GM23338 (cell line): ENCODE results near the gene FASTKD3. TPM values are rescaled to one million over a fixed set of nuclear protein-coding genes. Genes with fewer than 3 reads are reported as not detected.

Source experiments
- ATAC-seq: fragments of 200-7000 bp; cut with Tn5 transposase; 3 replicates; pipeline ENCODE4 v1.9.1; 2020
- DNase-seq: peaks from one replicate; pipeline ENCODE4 v3.0.0-alpha.2; 2015; ENCODE audit warnings: low spot score
- H2AFZ ChIP-seq: fragments of 200-600 bp; sonication (generic); 2 replicates; pipeline ENCODE4 v1.8.0; 2016; ENCODE audit warnings: antibody characterized with exemption, mild to moderate bottlenecking, moderate library complexity
- H3F3A ChIP-seq: fragments of 200-600 bp; sonication (generic); replicated peaks from 2 replicates; pipeline ENCODE4 v1.8.0; 2017; ENCODE audit warnings: antibody characterized with exemption, mixed run types, low read depth
- H3K27ac ChIP-seq: fragments of 200-600 bp; sonication (generic); 2 replicates; pipeline ENCODE4 v1.6.1; 2016; ENCODE audit warnings: low read depth
- H3K27me3 ChIP-seq: fragments of 200-600 bp; sonication (generic); 2 replicates; pipeline ENCODE4 v1.8.0; 2016; ENCODE audit warnings: mild to moderate bottlenecking, mixed run types, moderate library complexity; ENCODE audit not compliant: insufficient read depth
- H3K36me3 ChIP-seq: fragments of 200-600 bp; sonication (generic); 2 replicates; pipeline ENCODE4 v1.8.0; 2016; ENCODE audit warnings: mild to moderate bottlenecking; ENCODE audit not compliant: insufficient read depth
- H3K4me1 ChIP-seq: fragments of 200-600 bp; sonication (generic); 2 replicates; pipeline ENCODE4 v1.8.0; 2016; ENCODE audit warnings: mild to moderate bottlenecking, moderate library complexity; ENCODE audit not compliant: insufficient read depth
- H3K4me2 ChIP-seq: fragments of 200-600 bp; sonication (generic); 2 replicates; pipeline ENCODE4 v1.7.1; 2017; ENCODE audit warnings: mixed run types
- H3K4me3 ChIP-seq: fragments of 200-600 bp; sonication (generic); 2 replicates; pipeline ENCODE4 v1.6.1; 2016; ENCODE audit warnings: mixed run types
- H3K79me2 ChIP-seq: fragments of 200-600 bp; sonication (generic); replicated peaks from 2 replicates; pipeline ENCODE4 v1.8.0; 2017; ENCODE audit warnings: mild to moderate bottlenecking; ENCODE audit not compliant: insufficient read depth
- H3K9me2 ChIP-seq: fragments of 200-600 bp; sonication (generic); 2 replicates; pipeline ENCODE4 v1.8.0; 2017; ENCODE audit not compliant: insufficient read depth
- H4K20me1 ChIP-seq: fragments of 200-600 bp; sonication (generic); replicated peaks from 2 replicates; pipeline ENCODE4 v1.8.0; 2017; ENCODE audit warnings: mild to moderate bottlenecking; ENCODE audit not compliant: insufficient read depth
- H3K27ac Mint-ChIP-seq: 2 replicates; pipeline ENCODE4 v1.8.0; 2020; ENCODE audit warnings: inconsistent platforms, mild to moderate bottlenecking, moderate library complexity, mixed read lengths
- H3K27me3 Mint-ChIP-seq: 3 replicates; pipeline ENCODE4 v1.8.0; 2022; ENCODE audit warnings: low read depth, mild to moderate bottlenecking, moderate library complexity, mixed read lengths, inconsistent platforms; ENCODE audit not compliant: insufficient read depth, poor library complexity
- H3K36me3 Mint-ChIP-seq: 3 replicates; pipeline ENCODE4 v1.8.0; 2021; ENCODE audit warnings: low read depth, mild to moderate bottlenecking, inconsistent platforms, moderate library complexity, mixed read lengths
- H3K4me1 Mint-ChIP-seq: 3 replicates; pipeline ENCODE4 v1.8.0; 2020; ENCODE audit warnings: mild to moderate bottlenecking, inconsistent platforms, mixed read lengths
- H3K4me3 Mint-ChIP-seq: 3 replicates; pipeline ENCODE4 v1.8.0; 2021; ENCODE audit warnings: moderate library complexity, mild to moderate bottlenecking, inconsistent platforms, mixed read lengths
- H3K9me3 Mint-ChIP-seq: 3 replicates; pipeline ENCODE4 v1.8.0; 2020; ENCODE audit warnings: moderate library complexity, mild to moderate bottlenecking, inconsistent platforms, mixed read lengths
- CREB1 ChIP-seq: fragments of 250-450 bp; sonication (Bioruptor Pico); IDR thresholded peaks from 2 replicates; pipeline ENCODE4 v1.5.0; 2020; ENCODE audit warnings: low read depth, mild to moderate bottlenecking, moderate library complexity
- CTCF ChIP-seq, 2 experiments: fragments of 200-600 bp in 1 of 2; sonication (generic) in 1 of 2; conservative IDR thresholded peaks; 2 replicates each; pipeline versions ENCODE4 v1.5.1 to v1.6.1; 2016 to 2017; ENCODE audit warnings: antibody characterized with exemption in 2 of 2, low read depth in 2 of 2, mild to moderate bottlenecking in 2 of 2, moderate library complexity in 1 of 2
- ETS1 ChIP-seq: IDR thresholded peaks from 2 replicates; pipeline ENCODE4 v1.6.1; 2016; ENCODE audit warnings: antibody characterized with exemption
- EZH2phosphoT487 ChIP-seq: fragments of 200-600 bp; sonication (generic); IDR thresholded peaks from one replicate; pipeline ENCODE4 v1.8.1; 2018; ENCODE audit warnings: antibody characterized with exemption; ENCODE audit not compliant: unreplicated experiment
- JUNB ChIP-seq: IDR thresholded peaks from one replicate; pipeline ENCODE4 v1.6.1; 2016; ENCODE audit warnings: antibody characterized with exemption; ENCODE audit not compliant: unreplicated experiment
- NANOG ChIP-seq: IDR thresholded peaks from 2 replicates; pipeline ENCODE4 v1.6.1; 2016; ENCODE audit warnings: antibody characterized with exemption, borderline replicate concordance
- REST ChIP-seq: IDR thresholded peaks from one replicate; pipeline ENCODE4 v1.6.1; 2018; ENCODE audit warnings: antibody characterized with exemption; ENCODE audit not compliant: unreplicated experiment
- STAT1 ChIP-seq: IDR thresholded peaks from one replicate; pipeline ENCODE4 v1.6.1; 2016; ENCODE audit warnings: antibody characterized with exemption; ENCODE audit not compliant: unreplicated experiment
- ZNF331 ChIP-seq: fragments of 250-450 bp; sonication (Bioruptor Pico); IDR thresholded peaks from 2 replicates; pipeline ENCODE4 v1.5.0; 2020; ENCODE audit warnings: low read depth, mild to moderate bottlenecking, moderate library complexity
- ZNF462 ChIP-seq: fragments of 250-450 bp; sonication (Bioruptor Pico); IDR thresholded peaks from 2 replicates; pipeline ENCODE4 v1.5.0; 2020; ENCODE audit warnings: mild to moderate bottlenecking, moderate library complexity
- polyA plus RNA-seq: library from polyadenylated mRNA; unstranded; fragments of >200 nt; fragmentation: Nextera tagmentation; extraction: Ambion mirVana; gene quantifications from 2 replicates; pipeline ENCODE4 v1.2.1, GENCODE V29; 2016
- total RNA-seq: library from RNA; depleted of rRNA; stranded (reverse); fragments of >200 nt; shearing (Covaris generic); gene quantifications from 2 replicates; pipeline ENCODE4 v1.2.3, GENCODE V29; 2014

The FASTKD3 gene
- total and polyA plus RNA-seq, 2 experiments from 2014 or later: 10.8 to 13.5 TPM

GRCh38 chr5:7867260-7867659 is 1.6 kb downstream of the FASTKD3 start:
- Histone ChIP-seq H3K79me2 (peaks cover 48% of the 10 kb centered on the region), H3K27me3 (no peaks in the 10 kb centered on the region), H3K4me3 (no peak overlapping the region), H3K27ac (no peak overlapping the region), H3F3A (no peaks in the 10 kb centered on the region), H4K20me1 (peaks cover 29% of the 10 kb centered on the region), H3K4me2 (peak overlapping the region; percentile 91; the same call in 1 of the 2 replicates), H2AFZ (no peak overlapping the region), H3K9me2 (no peaks in the 10 kb centered on the region), H3K4me1 (peaks cover 22% of the 10 kb centered on the region; the same call in 1 of the 2 replicates), H3K36me3 (no peaks in the 10 kb centered on the region)
- Mint-ChIP-seq H3K4me3 (peak overlapping the region; percentile 47), H3K9me3 (peaks cover 4% of the 10 kb centered on the region; the same call in 1 of the 3 replicates), H3K4me1 (peaks cover 12% of the 10 kb centered on the region), H3K27ac (no peak overlapping the region), H3K36me3 (peaks cover 14% of the 10 kb centered on the region), H3K27me3 (peaks cover 4% of the 10 kb centered on the region)
- DNase-seq: no peak
- TF ChIP-seq STAT1 (no peak), REST (no peak), CREB1 (CRISPR knock-in tag) (no peak), ZNF331 (CRISPR knock-in tag) (no peak), CTCF (conservative IDR thresholded peaks at IDR 0.05; ENCODE audit: low read depth in 2 of 2) (no peak)
- ATAC-seq: no peak

GRCh38 chr5:7866196-7866595 is 2.6 kb downstream of the FASTKD3 start:
- peaks cover 4% of the 10 kb centered on the region; the same call in 1 of the 3 replicates for H3K9me3 Mint-ChIP-seq
- H3K27me3 Mint-ChIP-seq: peaks cover 4% of the 10 kb centered on the region
- H3K4me2 ChIP-seq: no peak overlapping the region
- DNase-seq (no peak), ATAC-seq (no peak)
- no peak overlapping the region for H3K27ac ChIP-seq
- H3K27ac Mint-ChIP-seq: no peak overlapping the region
- no peak overlapping the region for H3K4me3 Mint-ChIP-seq
- H3K4me3 ChIP-seq: no peak overlapping the region
- H2AFZ ChIP-seq: no peak overlapping the region
- H4K20me1 ChIP-seq: peaks cover 20% of the 10 kb centered on the region
- no peaks in the 10 kb centered on the region for H3K36me3 ChIP-seq
- H3K4me1 Mint-ChIP-seq: peaks cover 12% of the 10 kb centered on the region
- H3F3A ChIP-seq: no peaks in the 10 kb centered on the region
- no peaks in the 10 kb centered on the region for H3K9me2 ChIP-seq
- H3K27me3 ChIP-seq: no peaks in the 10 kb centered on the region
- peaks cover 22% of the 10 kb centered on the region; the same call in 1 of the 2 replicates for H3K4me1 ChIP-seq
- peaks cover 37% of the 10 kb centered on the region for H3K79me2 ChIP-seq
- H3K36me3 Mint-ChIP-seq: peaks cover 14% of the 10 kb centered on the region
- TF ChIP-seq ETS1 (no peak), JUNB (no peak), CREB1 (CRISPR knock-in tag) (no peak), NANOG (no peak), ZNF462 (CRISPR knock-in tag) (no peak), EZH2phosphoT487 (no peak)
